ENCODE measurements around the gene VSIG8.
A peak's percentile ranks its signal among the peaks of the same experiment; 100 is the strongest.

Gene VSIG8

DNA sequence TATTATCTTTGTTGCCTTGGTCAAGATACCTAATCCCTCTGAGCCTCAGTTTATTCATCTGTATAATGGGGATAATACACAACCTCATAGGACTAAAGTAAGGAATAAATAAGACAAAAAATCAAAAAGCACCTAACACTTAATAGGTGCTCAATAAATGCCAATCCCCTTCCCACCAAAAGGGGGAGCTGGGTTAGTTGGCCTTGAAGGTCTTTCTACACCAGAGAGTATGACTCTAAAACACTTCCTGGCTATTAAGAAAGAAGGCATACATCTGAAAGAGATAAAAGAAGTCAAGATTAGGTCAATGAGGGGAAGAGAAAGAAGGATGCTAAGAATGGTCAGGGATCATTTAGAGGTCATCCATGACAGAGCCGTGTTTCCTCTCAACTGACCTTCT is 11.1 kb downstream of the VSIG8 start:
- H2AFZ ChIP-seq (ENCODE audit: low read depth, low read length) = no peak overlapping the region
- no peaks in the 10 kb centered on the region for H3K4me1 ChIP-seq (ENCODE audit: low read length)
- H3K4me3 ChIP-seq (ENCODE audit: low read length) = no peak overlapping the region
- H3K4me2 ChIP-seq (ENCODE audit: low read length) = no peak overlapping the region
- H3K9ac ChIP-seq (ENCODE audit: low read length) = no peak overlapping the region
- H3K9me3 ChIP-seq (ENCODE audit: insufficient read depth, low read length) = no peaks in the 10 kb centered on the region
- no peaks in the 10 kb centered on the region for H3K79me2 ChIP-seq (ENCODE audit: low read length)
- no peaks in the 10 kb centered on the region for H4K20me1 ChIP-seq (ENCODE audit: insufficient read depth, low read length)
- no peaks in the 10 kb centered on the region for H3K36me3 ChIP-seq (replicated peaks; ENCODE audit: low read depth, low read length)
- TF ChIP-seq, protein P1, sequence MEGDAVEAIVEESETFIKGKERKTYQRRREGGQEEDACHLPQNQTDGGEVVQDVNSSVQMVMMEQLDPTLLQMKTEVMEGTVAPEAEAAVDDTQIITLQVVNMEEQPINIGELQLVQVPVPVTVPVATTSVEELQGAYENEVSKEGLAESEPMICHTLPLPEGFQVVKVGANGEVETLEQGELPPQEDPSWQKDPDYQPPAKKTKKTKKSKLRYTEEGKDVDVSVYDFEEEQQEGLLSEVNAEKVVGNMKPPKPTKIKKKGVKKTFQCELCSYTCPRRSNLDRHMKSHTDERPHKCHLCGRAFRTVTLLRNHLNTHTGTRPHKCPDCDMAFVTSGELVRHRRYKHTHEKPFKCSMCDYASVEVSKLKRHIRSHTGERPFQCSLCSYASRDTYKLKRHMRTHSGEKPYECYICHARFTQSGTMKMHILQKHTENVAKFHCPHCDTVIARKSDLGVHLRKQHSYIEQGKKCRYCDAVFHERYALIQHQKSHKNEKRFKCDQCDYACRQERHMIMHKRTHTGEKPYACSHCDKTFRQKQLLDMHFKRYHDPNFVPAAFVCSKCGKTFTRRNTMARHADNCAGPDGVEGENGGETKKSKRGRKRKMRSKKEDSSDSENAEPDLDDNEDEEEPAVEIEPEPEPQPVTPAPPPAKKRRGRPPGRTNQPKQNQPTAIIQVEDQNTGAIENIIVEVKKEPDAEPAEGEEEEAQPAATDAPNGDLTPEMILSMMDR (IDR thresholded peaks at IDR 0.05; ENCODE audit: low read depth, low read length) = peak; percentile 25
- TF ChIP-seq EZH2phosphoT487 (IDR thresholded peaks at IDR 0.05; ENCODE audit: low read depth) = no peak
- H3K27ac ChIP-seq (ENCODE audit: low read length) = no peak overlapping the region
- H3K27me3 ChIP-seq (ENCODE audit: low read depth, low read length) = peaks cover 50% of the 10 kb centered on the region

DNA sequence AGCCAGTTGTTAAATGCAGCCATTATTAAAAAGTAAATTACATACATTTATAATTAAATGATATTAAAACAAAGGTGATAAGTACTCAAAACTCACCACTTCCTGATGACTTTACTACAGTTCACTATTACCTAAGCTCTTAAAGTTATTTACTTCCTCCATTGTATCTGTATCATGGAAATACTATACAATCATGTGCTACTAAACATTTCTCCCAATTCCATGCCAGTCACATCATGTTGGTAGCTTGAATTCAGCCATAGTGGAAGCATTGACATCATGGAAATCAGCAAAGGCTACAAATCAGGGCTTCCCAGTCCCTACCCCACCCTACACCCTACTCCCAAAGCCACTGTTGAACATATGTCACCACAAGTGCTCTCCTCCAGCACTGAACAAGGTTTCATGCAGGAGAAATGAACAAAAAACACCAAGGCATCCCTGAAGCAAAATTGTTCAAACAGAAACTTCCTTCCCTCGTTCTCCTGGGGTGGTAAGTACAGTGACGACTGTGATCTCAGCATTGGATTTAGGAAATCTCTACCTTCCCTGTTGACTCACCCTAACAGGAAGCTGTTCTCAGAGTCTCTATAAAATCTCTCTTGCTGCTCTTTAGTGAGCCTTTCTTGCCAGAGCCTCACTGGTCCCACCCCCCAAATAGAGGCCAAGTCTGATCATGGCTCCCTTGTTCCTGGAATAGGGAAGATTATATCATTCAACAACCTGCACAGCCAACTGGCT is 12.7 kb downstream of the VSIG8 start:
- Histone ChIP-seq H3K27me3 (ENCODE audit: low read depth, low read length) (peaks cover 58% of the 10 kb centered on the region), H2AFZ (ENCODE audit: low read depth, low read length) (no peak overlapping the region), H3K9ac (ENCODE audit: low read length) (no peak overlapping the region), H3K4me3 (ENCODE audit: low read length) (no peak overlapping the region), H3K27ac (ENCODE audit: low read length) (no peak overlapping the region), H3K79me2 (ENCODE audit: low read length) (no peaks in the 10 kb centered on the region), H3K36me3 (replicated peaks; ENCODE audit: low read depth, low read length) (no peaks in the 10 kb centered on the region), H3K4me2 (ENCODE audit: low read length) (no peak overlapping the region), H3K4me1 (ENCODE audit: low read length) (no peaks in the 10 kb centered on the region), H4K20me1 (ENCODE audit: insufficient read depth, low read length) (no peaks in the 10 kb centered on the region), H3K9me3 (ENCODE audit: insufficient read depth, low read length) (no peaks in the 10 kb centered on the region)
- TF ChIP-seq, protein P1 (IDR thresholded peaks at IDR 0.05; ENCODE audit: low read depth, low read length) = no peak
- no peak for TF ChIP-seq EZH2phosphoT487 (IDR thresholded peaks at IDR 0.05; ENCODE audit: low read depth)

GRCh38 chr1:159848326-159848725 is 14.1 kb downstream of the VSIG8 start:
- Histone ChIP-seq H3K27me3 (ENCODE audit: low read depth, low read length) (peaks cover 72% of the 10 kb centered on the region), H4K20me1 (ENCODE audit: insufficient read depth, low read length) (no peaks in the 10 kb centered on the region), H3K27ac (ENCODE audit: low read length) (no peak overlapping the region), H2AFZ (ENCODE audit: low read depth, low read length) (no peak overlapping the region), H3K9me3 (ENCODE audit: insufficient read depth, low read length) (no peaks in the 10 kb centered on the region), H3K4me3 (ENCODE audit: low read length) (no peak overlapping the region), H3K36me3 (replicated peaks; ENCODE audit: low read depth, low read length) (no peaks in the 10 kb centered on the region), H3K4me2 (ENCODE audit: low read length) (no peak overlapping the region), H3K79me2 (ENCODE audit: low read length) (no peaks in the 10 kb centered on the region), H3K9ac (ENCODE audit: low read length) (no peak overlapping the region), H3K4me1 (ENCODE audit: low read length) (no peaks in the 10 kb centered on the region)
- no peak for TF ChIP-seq EZH2phosphoT487 (IDR thresholded peaks at IDR 0.05; ENCODE audit: low read depth)

GRCh38 chr1:159847231-159847630 is 15.2 kb downstream of the VSIG8 start:
- Histone ChIP-seq H3K4me1 (ENCODE audit: low read length) (no peaks in the 10 kb centered on the region), H3K27me3 (ENCODE audit: low read depth, low read length) (peaks cover 70% of the 10 kb centered on the region), H3K9ac (ENCODE audit: low read length) (no peak overlapping the region), H3K9me3 (ENCODE audit: insufficient read depth, low read length) (no peaks in the 10 kb centered on the region), H3K4me3 (ENCODE audit: low read length) (no peak overlapping the region), H3K4me2 (ENCODE audit: low read length) (no peak overlapping the region), H4K20me1 (ENCODE audit: insufficient read depth, low read length) (no peaks in the 10 kb centered on the region), H3K27ac (ENCODE audit: low read length) (no peak overlapping the region), H3K36me3 (replicated peaks; ENCODE audit: low read depth, low read length) (no peaks in the 10 kb centered on the region), H2AFZ (ENCODE audit: low read depth, low read length) (no peak overlapping the region), H3K79me2 (ENCODE audit: low read length) (no peaks in the 10 kb centered on the region)
- no peak for TF ChIP-seq EZH2phosphoT487 (IDR thresholded peaks at IDR 0.05; ENCODE audit: low read depth)
- TF ChIP-seq, protein P1 (IDR thresholded peaks at IDR 0.05; ENCODE audit: low read depth, low read length) = no peak

Data from OCI-LY3 (cell line).